ENCODE results near the gene GABRB1. TPM values are rescaled to one million over a fixed set of nuclear protein-coding genes. Genes with fewer than 3 reads are reported as not detected.
"Not testable (repeated sequence)": the region's sequence is repeated elsewhere in the genome, so short reads cannot be mapped to it uniquely, and the experiment has no call there.

Gene GABRB1
- total RNA-seq, 1 donor from 2014 or later: not detected

DNA sequence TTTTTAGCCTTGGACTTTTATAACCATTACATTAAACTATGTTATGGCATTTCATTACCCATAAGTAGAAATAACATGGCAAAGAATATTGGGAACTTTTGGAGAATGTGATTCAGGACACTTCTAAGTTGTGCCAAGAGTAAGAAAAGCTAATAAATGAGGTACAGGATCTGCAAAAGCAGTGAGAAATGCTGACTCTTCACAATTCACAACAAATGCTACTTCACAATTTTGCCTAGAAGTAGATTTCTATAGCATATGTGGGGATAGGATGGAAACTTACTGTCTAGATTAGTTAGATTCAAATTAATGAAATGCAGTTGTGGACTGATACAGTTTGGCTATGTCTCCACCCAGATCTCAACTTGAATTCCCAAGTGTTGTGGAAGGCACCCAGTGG is 258.4 kb downstream of the GABRB1 start:
- DNase-seq (ENCODE audit: low read depth) (no peak), FAIRE-seq (no peak)
- TF ChIP-seq, protein P1, sequence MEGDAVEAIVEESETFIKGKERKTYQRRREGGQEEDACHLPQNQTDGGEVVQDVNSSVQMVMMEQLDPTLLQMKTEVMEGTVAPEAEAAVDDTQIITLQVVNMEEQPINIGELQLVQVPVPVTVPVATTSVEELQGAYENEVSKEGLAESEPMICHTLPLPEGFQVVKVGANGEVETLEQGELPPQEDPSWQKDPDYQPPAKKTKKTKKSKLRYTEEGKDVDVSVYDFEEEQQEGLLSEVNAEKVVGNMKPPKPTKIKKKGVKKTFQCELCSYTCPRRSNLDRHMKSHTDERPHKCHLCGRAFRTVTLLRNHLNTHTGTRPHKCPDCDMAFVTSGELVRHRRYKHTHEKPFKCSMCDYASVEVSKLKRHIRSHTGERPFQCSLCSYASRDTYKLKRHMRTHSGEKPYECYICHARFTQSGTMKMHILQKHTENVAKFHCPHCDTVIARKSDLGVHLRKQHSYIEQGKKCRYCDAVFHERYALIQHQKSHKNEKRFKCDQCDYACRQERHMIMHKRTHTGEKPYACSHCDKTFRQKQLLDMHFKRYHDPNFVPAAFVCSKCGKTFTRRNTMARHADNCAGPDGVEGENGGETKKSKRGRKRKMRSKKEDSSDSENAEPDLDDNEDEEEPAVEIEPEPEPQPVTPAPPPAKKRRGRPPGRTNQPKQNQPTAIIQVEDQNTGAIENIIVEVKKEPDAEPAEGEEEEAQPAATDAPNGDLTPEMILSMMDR (IDR thresholded peaks at IDR 0.05; ENCODE audit: insufficient read depth, low read length, severe bottlenecking): no peak
- no peaks in the 10 kb centered on the region for H3K27me3 ChIP-seq (ENCODE audit: control insufficient read depth, insufficient read depth, low read length)
- H3K4me3 ChIP-seq (ENCODE audit: low read depth, low read length): no peak overlapping the region
- H3K36me3 ChIP-seq (ENCODE audit: control insufficient read depth, insufficient read depth, low read length): no peaks in the 10 kb centered on the region

DNA sequence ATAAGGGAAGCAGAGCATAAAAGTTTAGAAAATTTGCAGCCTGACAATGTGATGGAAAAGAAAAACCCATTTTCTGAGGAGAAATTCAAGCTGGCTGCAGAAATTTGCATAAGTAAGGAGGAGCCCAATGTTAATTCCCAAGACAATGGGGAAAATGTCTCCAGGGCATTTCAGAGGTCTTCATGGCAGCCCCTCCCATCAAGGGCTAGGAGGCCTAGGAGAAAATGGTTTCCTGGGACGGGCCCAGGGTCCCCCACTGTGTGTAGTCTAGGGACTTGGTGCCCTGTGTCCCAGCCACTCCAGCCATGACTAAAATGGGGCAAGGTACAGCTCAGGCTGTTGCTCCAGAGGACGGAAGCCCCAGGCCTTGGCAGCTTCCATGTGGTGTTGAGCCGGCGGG is 259.5 kb downstream of the GABRB1 start:
- FAIRE-seq; H3K27me3 ChIP-seq (ENCODE audit: control insufficient read depth, insufficient read depth, low read length); H3K36me3 ChIP-seq (ENCODE audit: control insufficient read depth, insufficient read depth, low read length); H3K4me3 ChIP-seq (ENCODE audit: low read depth, low read length); DNase-seq (ENCODE audit: low read depth): not testable (repeated sequence)

DNA sequence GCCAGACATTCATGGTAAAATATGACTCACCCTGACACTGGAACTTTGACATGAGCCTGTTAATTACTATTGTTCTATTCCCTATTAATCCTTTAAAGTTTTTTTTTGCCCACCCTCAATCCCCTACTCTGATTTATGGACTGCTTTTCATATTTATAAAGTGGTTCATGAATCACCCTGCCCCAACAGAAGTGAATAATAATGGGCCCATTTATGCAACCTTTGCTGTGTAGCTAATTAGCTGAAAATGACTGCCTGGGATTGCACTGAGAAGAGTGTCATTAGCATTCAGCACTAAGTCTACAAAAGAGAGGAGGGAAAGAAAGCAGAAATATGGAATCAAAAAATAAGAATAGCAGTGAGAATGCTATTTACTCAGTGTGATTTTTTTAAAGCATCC is 277.8 kb downstream of the GABRB1 start:
- TF ChIP-seq, protein P1 (IDR thresholded peaks at IDR 0.05; ENCODE audit: insufficient read depth, low read length, severe bottlenecking): no peak
- H3K27me3 ChIP-seq (ENCODE audit: control insufficient read depth, insufficient read depth, low read length): no peaks in the 10 kb centered on the region
- no peaks in the 10 kb centered on the region for H3K36me3 ChIP-seq (ENCODE audit: control insufficient read depth, insufficient read depth, low read length)
- FAIRE-seq (no peak), DNase-seq (ENCODE audit: low read depth) (no peak)
- H3K4me3 ChIP-seq (ENCODE audit: low read depth, low read length): no peak overlapping the region

GRCh38 chr4:47312170-47312569 is 280.8 kb downstream of the GABRB1 start:
- Histone ChIP-seq H3K36me3 (ENCODE audit: control insufficient read depth, insufficient read depth, low read length) (no peaks in the 10 kb centered on the region), H3K4me3 (ENCODE audit: low read depth, low read length) (no peak overlapping the region), H3K27me3 (ENCODE audit: control insufficient read depth, insufficient read depth, low read length) (no peaks in the 10 kb centered on the region)
- FAIRE-seq: no peak
- TF ChIP-seq, protein P1 (IDR thresholded peaks at IDR 0.05; ENCODE audit: insufficient read depth, low read length, severe bottlenecking): no peak
- DNase-seq (ENCODE audit: low read depth): no peak

- no peak overlapping the region for H3K4me3 ChIP-seq (ENCODE audit: low read depth, low read length)
- FAIRE-seq: no peak
These were observed 282.0 kb downstream of the GABRB1 start for GRCh38 chr4:47313384-47313783.

DNA sequence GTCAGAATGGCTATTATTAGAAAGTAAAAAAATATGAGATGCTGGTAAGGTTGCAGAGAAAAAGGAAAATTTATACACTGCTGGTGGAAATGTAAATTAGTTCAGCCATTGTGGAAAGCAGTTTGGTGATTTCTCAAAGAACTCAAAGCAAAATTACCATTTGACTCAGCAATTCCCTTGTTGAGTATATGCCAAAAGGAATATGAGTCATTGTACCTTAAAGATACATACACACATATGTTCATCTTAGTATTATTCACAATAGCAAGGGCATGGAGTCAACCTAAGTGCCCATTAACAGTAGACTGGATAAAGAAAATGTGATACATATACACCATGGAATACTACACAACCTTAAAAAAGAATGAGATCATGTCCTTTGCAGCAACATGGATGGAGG is 284.0 kb downstream of the GABRB1 start:
- FAIRE-seq: no peak
- peak; percentile 84 for DNase-seq (ENCODE audit: low read depth)
- Histone ChIP-seq H3K4me3 (ENCODE audit: low read depth, low read length) (no peak overlapping the region), H3K27me3 (ENCODE audit: control insufficient read depth, insufficient read depth, low read length) (no peaks in the 10 kb centered on the region), H3K36me3 (ENCODE audit: control insufficient read depth, insufficient read depth, low read length) (no peaks in the 10 kb centered on the region)
- TF ChIP-seq, protein P1 (IDR thresholded peaks at IDR 0.05; ENCODE audit: insufficient read depth, low read length, severe bottlenecking): no peak

More at GRCh38 chr4:47313384-47313783, 282.0 kb downstream of the GABRB1 start:
- Histone ChIP-seq H3K27me3 (ENCODE audit: control insufficient read depth, insufficient read depth, low read length) (no peaks in the 10 kb centered on the region), H3K36me3 (ENCODE audit: control insufficient read depth, insufficient read depth, low read length) (no peaks in the 10 kb centered on the region)
- DNase-seq (ENCODE audit: low read depth): no peak
- TF ChIP-seq, protein P1 (IDR thresholded peaks at IDR 0.05; ENCODE audit: insufficient read depth, low read length, severe bottlenecking): no peak
